Measurements from ENCODE around the gene FADS3.

DNA sequence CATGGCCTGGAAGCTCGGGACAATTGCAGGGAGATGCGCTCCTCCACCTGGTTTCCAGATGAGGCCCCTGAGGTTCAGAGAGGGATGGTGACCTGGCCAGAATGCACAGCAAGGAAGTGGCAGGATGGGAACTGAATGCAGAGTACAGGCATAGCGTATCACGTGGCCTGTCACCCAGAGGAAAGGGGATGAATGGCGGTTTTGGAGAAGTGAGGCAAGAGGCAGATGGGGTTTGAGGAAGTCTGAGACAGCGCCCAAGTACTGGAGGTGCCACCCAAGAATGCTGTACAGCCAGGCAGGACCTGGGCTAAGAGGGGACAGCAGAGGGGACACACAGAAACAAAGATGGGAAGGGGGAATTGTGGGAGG, 21.2 kb upstream of the FADS3 start:
- TF ChIP-seq BCL6 (CRISPR knock-in tag; IDR thresholded peaks at IDR 0.05) (no peak), ZBTB8A (CRISPR knock-in tag; IDR thresholded peaks at IDR 0.05; ENCODE audit: borderline replicate concordance, low read depth) (no peak), ZSCAN20 (CRISPR knock-in tag; IDR thresholded peaks at IDR 0.05; ENCODE audit: borderline replicate concordance) (no peak), MAFK (conservative IDR thresholded peaks at IDR 0.05 in 1 of 2, IDR thresholded peaks at IDR 0.05 in 1 of 2; ENCODE audit: low read length in 2 of 2) (no peak), FOXJ3 (CRISPR knock-in tag; IDR thresholded peaks at IDR 0.05; ENCODE audit: borderline replicate concordance) (no peak), RERE (CRISPR knock-in tag; IDR thresholded peaks at IDR 0.05; ENCODE audit: low read depth) (no peak), KAT7 (CRISPR knock-in tag; IDR thresholded peaks at IDR 0.05; ENCODE audit: borderline replicate concordance) (no peak)
